Suppressor macrophage (primary cell): ENCODE measurements around the gene SH3D19.
"Not testable (repeated sequence)": the region's sequence is repeated elsewhere in the genome, so short reads cannot be mapped to it uniquely, and the experiment has no call there.

Source experiments
- DNase-seq, 4 experiments: peaks; one replicate each; pipeline ENCODE4 v3.0.0-alpha.2; 2020 to 2022

SH3D19 gene

DNA sequence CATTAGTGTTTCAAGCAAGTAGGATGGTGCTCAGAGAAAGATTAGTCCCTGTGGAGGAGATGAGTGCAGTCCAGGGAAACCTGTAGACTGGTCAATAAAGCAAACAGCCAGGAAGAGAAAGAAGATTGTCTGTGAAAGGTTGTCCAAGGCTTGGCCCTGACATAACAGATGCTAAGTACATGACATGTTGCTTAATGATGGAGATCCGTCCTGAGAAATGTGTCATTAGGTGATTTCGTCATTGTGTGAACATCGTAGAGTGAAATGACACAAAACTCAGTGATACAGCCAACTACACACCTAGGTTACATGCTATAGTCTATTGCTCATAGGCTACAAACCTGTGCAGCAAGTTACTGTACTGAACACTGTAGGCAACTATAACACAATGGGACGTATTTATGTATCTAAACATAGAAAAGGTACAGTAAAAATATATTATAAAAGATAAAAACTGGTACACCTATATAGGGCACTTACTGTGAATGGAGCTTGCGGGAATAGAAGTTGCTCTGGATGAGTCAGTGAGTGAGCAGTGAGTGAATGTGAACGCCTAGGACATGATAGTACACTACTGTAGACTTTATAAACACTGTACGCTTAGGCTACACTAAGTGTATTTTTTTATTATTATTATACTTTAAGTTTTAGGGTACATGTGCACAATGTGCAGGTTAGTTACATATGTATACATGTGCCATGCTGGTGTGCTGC lies 57.4 kb downstream of the SH3D19 start:
- no peak for DNase-seq

DNA sequence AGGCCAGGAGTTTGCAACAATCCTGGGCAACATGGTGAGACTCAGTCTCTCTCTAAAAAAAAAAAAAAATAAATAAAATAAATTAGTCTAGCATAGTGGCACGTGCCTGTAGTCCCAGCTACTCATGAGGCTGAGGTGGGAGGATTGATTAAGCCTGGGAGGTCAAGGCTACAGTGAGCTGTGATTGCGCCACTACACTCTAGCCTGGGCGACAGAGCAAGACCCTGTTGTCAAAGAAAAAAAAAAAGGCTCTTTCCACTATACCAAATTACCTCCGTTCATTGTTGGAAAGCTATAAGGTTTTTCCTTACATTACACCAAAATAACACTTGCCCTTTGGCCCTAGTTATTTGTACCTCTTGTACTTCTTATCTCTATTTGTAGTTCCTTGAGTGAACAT lies 58.3 kb downstream of the SH3D19 start:
- DNase-seq, result no peak

DNA sequence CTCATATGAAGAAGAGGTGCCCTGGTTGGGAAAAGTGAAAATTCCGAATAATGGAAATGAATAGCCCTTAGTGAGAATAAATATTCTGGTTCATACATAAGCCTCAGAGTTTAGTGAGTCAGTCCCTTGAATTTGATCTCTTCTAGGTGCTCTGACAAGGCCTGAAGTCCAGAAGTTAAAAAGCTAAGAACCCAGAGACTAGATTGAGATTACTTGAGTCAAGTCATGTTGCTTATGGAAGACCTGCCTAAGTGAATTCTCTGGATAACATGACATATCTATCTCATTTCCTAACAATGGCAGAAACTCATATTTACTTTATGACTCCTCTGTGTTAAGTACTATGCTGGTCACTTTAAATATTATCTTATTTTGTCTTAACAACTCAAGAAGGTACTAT lies 58.9 kb downstream of the SH3D19 start:
- no peak for DNase-seq

DNA sequence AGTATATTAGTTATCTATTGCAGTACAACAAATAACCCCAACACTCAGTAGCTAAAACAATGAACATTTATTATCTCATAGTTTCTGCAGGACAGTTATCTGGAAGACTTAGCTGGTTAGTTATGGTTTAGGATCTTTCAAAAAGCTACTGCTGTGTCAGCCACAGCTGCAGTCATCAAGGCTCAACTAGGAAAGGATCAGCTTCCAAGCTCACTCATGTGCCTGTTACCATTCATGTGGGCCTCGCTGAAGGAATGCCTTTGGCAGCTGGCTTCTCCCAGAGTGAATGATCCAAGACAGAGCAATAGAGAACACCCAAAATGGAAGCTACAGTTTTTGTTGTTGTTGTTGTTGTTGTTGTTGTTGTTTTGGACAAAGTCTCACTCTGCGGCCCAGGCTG lies 62.0 kb downstream of the SH3D19 start:
- DNase-seq, result no peak

DNA sequence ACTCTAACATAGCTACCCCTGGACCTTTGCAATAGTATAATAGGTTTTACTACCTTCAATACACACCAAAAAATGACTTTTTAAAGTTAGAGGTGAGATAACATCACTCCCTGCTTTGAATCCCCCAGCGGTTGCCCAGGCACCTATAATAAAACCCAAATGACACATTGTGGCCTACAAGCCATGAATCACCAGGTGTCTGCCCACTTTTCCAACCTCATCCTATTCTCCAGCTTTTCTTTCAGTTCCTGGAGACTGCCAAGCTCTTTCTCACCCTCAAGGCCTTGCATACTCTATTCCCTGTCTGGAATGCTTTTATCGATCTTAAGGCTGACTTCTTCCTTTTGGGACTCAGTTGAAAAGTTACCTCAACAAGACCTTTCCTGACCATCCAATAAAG lies 64.9 kb downstream of the SH3D19 start:
- no peak for DNase-seq

DNA sequence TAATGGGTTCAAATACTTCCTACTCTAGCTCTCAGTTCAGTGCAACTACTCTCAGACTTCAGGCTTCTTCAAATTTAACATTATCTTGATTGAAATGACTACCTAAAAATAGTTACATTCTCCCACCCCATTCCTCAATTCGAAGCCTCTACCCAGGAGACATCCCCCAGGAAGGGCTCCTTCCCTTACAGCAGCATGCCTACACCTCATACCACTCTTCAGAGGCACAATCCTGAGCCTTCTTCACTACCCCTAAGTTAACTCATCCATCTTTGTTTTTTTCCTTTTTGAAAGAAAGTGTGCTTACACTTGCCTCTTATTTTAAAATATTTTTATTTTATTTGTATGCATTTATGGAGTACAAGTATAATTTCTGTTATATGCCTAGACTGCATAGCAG lies 65.7 kb downstream of the SH3D19 start:
- DNase-seq, result no peak

DNA sequence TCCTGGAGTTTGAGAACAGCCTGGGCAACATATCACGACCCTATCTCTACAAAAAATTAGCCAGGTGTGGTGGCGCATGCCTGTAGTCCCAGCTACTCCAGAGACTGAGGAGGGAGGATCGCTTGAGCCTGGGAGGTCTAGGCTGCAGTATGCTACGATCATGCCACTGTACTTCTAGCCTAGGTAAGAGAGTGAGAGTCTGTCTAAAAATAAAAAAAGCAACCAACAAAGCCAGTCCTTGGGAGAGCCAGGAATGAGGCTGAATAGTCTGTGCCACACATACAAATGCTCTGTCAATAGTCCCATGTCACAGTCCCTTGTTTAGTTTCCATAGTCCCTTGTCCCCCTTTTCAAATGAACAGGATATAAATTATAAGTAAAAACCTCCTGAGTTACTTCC lies 67.7 kb downstream of the SH3D19 start:
- no peak for DNase-seq

DNA sequence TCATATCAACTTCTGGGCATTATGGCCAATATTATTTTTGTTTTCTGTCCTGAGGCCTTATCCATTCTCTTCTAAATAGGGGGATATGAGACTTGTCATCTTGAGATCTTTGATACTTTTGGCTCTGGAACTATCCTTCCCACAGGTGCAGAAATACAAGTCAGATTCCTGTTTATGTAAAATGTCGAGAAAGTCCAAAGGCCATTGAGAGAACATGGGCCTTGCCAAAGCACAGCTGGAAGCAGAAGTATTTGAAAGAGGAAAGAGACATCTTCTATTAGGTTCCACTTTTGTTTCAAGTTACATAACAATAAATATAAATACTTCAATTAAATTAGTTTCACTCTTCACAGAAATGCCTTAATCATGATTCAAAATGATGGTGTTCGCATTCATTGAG lies 69.3 kb downstream of the SH3D19 start:
- no peak for DNase-seq

DNA sequence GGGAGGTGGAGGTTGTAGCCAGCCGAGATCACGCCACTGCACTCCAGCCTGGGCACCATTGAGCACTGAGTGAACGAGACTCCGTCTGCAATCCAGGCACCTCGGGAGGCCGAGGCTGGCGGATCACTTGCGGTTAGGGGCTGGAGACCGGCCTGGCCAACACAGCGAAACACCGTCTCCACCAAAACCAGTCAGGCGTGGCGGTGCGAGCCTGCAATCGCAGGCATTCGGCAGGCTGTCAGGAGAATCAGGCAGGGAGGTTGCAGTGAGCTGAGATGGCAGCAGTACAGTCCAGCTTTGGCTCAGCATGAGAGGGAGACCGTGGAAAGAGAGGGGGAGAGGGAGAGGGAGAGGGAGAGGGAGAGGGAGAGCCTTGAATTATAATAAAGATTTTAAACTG lies 69.7 kb downstream of the SH3D19 start:
- not testable (repeated sequence) for DNase-seq

DNA sequence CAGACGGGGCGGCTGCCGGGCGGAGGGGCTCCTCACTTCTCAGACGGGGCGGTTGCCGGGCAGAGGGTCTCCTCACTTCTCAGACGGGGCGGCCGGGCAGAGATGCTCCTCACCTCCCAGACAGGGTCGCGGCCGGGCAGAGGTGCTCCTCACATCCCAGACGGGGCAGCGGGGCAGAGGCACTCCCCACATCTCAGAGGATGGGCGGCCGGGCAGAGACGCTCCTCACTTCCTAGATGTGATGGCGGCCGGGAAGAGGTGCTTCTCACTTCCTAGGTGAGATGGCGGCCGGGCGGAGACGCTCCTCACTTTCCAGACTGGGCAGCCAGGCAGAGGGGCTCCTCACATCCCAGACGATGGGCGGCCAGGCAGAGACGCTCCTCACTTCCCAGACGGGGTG lies 70.2 kb downstream of the SH3D19 start:
- DNase-seq, result not testable (repeated sequence)

DNA sequence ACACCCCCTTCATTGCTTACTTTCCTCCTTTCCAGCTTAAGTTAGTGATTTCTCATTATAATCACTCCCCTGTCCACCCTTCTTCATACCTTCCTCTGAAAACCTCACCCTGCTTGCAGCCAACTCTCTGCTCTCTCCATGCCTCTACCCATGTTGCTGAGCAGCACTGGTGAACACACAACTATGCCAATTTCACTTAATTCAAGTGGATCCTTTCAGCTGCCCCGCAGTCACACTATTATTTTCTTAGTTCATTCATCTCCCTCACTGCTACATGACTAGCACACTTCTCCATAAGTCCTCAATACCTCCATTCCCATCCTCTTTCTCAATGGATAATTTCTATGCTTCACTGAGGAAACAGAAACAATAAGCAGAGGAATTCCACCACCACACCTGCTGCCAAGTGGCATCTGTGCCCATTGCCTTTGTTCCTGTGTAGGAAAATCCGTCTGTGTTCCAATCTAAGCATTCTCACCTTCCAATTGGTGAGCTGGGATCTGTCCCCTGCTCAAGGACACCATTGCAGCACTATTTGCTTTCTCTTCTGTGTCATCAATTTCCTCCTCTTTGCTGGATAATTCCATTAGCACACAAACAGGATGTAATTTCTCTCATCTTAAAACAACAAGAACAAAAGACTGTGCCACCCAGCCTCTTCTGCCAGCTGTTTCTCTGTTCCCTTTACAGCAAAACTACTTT lies 73.7 kb downstream of the SH3D19 start:
- no peak for DNase-seq

DNA sequence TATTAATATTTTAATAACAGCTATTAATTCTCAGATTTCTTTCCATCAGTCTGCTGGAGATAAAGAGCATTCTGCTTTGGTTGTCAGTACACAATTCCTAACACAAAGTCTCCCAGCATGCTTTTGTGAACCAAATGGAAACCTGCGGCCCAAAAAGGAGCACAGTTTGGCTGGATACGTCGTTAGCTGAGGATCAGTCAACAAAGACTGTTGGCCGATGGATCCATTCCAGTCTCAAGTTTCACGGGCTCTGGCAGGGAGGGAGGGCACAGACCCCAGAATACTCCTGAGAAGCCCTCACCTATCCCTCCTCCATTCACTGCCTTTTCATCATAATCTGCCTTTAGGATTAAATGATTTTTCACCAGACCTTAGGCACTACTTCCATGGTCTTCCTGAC lies 74.7 kb downstream of the SH3D19 start:
- DNase-seq, result no peak

DNA sequence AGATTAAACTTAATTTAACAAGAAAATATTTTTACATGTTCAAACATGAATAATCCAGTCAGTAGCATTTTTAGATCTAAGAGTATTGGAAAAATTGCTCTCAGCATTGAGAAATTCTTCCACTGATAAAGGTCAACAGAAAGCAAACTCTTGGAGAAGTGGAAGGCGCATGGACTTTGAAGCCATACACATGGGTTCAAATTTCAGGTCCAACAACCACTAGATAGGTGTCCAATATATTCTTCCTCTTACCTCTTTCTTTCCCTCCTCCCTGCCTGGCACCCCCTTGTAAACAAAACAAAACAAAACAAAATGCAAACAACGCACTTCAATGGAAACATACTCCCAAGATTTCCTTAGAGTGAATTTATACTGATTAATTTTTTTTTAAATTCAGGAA lies 76.9 kb downstream of the SH3D19 start:
- DNase-seq, result no peak

DNA sequence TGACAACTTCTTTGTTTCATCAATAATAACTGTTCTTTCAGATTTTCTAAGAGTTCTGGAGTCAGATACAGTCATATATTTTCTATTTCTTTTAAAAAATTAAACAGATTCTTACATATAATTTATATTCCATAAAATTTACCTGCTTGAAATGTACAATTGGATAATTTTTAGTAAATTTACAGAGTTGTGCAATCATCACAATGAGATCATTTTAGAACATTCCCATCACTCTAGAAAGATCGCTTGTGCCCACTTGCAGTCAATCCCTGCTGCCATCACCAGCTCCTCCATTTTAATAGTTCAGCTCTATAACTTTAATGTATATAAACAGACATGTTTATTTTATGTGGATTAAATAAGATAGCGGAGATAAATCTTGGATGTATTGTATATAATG lies 78.0 kb downstream of the SH3D19 start:
- no peak for DNase-seq

DNA sequence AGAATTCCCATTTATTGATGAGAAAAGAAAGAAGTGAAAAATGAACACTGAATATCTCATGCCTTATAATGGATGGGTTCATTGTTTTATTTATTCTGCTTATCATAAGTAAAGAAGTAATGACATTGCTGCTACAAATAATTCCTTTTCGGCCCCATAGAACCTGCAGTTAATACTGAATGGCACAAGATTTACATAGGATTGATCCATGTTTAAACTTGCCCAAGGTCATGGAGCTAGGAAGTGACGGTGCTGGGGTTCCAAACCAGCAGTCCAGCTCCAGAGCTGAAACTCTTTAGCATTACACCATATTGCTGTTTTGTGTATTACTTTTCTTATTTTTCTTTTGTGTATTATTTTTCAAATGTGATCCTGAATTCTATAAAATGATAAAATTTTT lies 78.7 kb downstream of the SH3D19 start:
- no peak for DNase-seq

DNA sequence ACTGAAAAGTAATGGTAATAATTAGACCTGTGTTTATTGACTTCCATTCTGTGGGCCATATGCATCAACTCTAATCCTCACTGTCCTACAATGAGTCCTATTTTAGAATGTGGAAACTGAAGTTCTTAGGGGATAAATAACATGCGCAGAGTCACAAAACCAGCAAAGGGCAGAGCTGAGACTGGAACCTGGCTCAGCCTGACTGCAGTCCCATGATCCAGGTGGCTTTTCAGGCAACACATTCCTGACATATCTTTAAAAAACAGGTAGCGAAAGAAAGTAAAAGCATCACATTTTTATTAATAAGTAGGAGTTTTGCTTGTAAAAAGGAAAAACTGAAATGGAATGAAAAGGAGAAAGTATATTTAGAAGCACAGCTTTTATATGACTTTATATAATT lies 83.1 kb downstream of the SH3D19 start:
- DNase-seq, result no peak

DNA sequence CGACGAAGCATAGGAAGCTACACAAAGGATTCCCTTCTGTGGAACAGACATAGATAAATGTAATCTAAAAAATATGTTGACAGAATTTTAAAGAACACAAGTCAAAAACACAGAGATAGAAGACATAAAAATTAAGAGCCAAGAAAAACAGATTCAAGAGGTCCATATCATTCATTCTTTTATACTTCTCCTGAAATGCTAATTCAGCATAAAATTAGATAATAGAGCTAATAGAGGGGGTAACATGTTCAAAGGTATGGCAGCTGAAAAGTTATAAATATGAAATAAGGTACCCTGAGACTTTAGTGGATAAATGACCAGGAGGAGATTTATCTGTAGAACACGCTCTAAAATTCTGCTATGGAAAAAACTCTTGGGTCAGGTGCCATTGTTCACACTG lies 85.8 kb downstream of the SH3D19 start:
- DNase-seq, result no peak

DNA sequence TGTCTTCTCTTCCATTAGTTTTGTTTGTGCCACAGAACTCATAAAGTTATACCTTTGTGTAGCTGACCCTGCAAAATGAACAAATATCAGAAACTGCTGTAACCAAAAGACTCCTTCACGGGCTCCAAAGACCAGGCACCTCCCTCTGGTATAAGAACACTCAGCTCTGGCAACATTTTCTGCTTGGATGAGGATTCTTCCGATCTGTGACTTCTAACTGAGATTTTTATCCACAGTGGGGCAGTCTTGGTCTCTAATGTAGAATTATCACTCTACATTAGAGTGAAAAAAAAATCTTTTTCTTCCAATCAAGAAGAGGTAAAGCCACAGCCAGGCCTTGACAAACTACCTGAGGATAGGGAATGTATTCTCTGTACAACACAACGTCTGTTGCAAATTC lies 86.9 kb downstream of the SH3D19 start:
- DNase-seq, result no peak

DNA sequence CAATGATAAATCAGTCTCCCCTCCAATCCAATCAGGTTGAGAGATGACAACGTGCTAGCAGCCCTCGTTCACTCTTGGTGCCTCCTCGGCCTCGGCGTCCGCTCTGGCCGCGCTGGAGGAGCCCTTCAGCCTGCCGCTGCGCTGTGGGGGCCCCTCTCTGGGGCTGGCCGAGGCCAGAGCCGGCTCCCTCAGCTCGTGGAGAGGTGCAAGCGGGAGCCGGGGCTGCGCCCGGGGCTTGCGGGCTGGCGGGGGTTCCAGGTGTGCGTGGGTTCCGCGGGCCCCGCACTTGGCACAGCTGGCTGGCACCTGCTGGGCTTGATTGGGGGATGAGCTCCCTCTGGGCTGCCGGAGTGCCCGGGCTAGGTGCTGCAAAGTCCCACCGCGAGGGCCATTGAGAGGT lies 89.4 kb downstream of the SH3D19 start:
- no peak for DNase-seq

DNA sequence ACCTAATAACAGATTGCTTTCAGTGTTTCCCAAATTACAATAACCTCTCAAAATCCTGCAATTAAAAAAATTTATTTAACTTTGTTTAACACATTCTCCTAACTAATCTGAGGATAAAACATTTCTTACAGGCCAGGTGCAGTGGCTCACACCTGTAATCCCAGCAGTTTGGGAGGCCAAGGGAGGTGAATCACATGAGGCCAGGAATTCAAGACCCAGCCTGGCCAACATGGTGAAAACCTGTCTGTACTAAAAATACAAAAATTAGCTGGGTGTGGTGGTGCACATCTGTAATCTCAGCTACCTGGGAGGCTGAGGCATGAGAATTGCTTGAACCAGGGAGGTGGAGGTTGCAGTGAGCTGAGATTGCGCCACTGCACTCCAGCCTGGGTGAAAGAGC lies 90.0 kb downstream of the SH3D19 start:
- DNase-seq, result not testable (repeated sequence)

DNA sequence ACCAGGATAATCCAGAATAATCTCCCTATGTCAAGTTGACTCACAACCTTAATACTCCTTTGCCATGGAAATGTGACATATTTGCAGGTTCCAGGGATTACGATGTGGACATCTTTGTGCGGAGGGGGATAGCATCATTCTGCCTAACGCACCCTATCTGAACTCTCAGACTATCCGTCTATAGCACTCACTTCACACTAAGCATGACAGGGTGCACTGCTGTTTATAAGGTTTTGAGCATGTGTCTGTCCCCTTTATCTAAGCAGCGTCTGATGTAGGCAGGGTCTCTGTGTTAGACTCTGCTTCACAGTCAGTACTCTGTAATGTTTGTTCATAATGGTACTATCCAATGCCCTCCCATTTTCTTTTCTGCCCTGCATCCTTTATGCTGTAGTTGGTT lies 91.8 kb downstream of the SH3D19 start:
- DNase-seq, result no peak

DNA sequence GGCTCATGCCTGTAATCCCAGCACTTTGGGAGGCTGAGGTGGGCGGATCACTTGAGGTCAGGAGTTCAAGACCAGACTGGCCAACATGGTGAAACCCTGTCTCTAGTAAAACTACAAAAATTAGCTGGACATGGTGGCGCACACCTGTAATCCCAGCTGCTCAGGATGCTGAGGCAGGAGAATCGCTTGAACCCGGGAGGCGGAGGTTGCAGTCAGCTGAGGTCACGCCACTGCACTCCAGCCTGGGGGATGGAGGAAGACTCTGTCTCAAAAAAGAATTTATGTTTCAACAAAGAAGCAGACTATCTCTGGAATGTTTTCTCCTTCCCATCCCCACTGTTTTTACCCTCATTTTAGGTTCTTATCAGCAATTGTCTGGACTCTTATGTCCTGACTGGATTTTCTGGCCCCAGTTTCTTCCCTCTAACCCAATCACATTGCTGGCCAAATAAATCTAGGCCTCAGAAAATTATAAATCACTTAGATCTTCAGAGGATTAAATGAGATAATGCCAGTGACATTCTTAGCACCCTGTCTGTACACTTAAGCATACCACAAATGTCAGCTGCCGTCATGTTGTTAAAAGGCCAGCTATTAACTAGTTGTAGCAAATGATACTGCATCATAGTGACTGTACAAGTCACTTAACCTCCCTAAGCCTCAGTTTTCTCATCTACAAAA lies 93.3 kb downstream of the SH3D19 start:
- DNase-seq, result no peak

DNA sequence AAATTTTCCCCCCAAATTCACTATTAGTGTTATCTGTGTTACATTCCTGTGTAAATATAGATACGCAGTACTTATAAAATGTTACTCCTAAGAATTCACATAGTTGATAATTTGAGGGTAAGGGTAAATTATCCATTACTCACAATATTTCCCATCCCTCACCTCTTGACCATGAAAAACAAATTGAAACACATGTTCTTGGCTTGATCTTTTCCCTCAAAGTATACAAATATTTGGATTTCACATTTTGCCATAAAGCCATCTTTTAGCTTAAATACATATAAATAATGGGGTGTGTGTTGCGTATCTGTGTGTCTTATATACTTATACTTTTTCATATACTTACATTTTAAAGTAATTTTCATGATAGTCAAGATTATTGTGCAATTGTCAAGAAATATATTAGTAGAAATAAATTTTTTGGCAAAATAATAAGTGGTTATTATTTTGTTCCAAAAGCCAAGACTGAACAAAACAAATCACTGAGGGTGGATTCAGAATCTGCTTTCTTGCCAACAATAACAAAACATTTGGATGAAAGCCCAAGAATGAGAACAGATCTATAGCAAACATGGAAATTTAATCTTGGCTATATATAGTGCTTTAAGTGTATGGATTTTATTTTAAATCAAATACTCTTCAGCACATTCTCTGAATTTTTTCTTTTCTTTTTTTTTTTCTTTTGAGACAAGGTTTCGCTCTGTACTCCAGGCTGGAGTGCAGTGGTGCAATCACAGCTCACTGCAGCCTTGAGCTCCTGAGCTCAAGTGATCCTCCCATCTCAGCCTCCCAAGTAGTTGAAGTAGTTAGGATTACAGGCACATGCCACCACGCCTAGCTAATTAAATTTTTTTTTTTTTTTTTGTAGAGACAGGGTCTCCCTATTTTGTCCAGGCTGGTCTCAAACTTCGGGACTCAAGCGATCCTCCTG lies 97.0 kb downstream of the SH3D19 start:
- no peak for DNase-seq
